K562 (cell line): ENCODE results near the gene PLAC8. TPM values are rescaled to one million over a fixed set of nuclear protein-coding genes. Genes with fewer than 3 reads are reported as not detected.
A peak's percentile ranks its signal among the peaks of the same experiment; 100 is the strongest.

Experiments used
- ATAC-seq: fragments of 200-7000 bp; cut with Tn5 transposase; 3 replicates; pipeline ENCODE4 v1.9.1; 2020; ENCODE audit warnings: moderate library complexity
- BruUV-seq: library from RNA; stranded (reverse); fragments of 400-500 nt; replicated peaks from 2 replicates; lab custom pipeline; 2021; lab: Mats Ljungman, UMichigan
- CTCF ChIA-PET: fragments of 300-600 bp; formaldehyde crosslinking; extraction: SDS; loops from one replicate; lab custom pipeline; 2021; ENCODE audit warnings: low intra/inter-chr PET ratio; lab: Yijun Ruan, JAX
- POLR2A ChIA-PET: fragments of 300-600, 350-650 bp; sonication (Branson Sonifier 250); formaldehyde crosslinking; extraction: SDS; loops from one replicate; lab custom pipeline; 2021; ENCODE audit warnings: antibody characterized with exemption, inconsistent platforms; lab: Yijun Ruan, JAX
- DNase-seq, 4 experiments: peaks; one replicate each; pipeline versions ENCODE4 v3.0.0 to v3.0.0-alpha.2; 2011 to 2018; ENCODE audit warnings: low spot score in 3 of 4, mixed read lengths in 3 of 4; ENCODE audit errors: extremely low read depth in 1 of 4
- FAIRE-seq: peaks from 2 replicates; lab custom pipeline; 2011; peaks lifted over from hg19 to GRCh38; lab: Jason Lieb, UNC
- H2AFZ ChIP-seq: 2 replicates; pipeline ENCODE4 v1.6.0; 2011; ENCODE audit warnings: low read depth, low read length, control low read depth, inconsistent platforms
- H3K27ac ChIP-seq: fragments of 200-600 bp; 3 replicates; pipeline ENCODE4 v1.8.0; 2011; ENCODE audit warnings: low read depth, mild to moderate bottlenecking, control low read depth, inconsistent platforms, low read length, moderate library complexity, mixed read lengths; ENCODE audit errors: extremely low read depth
- H3K27me3 ChIP-seq, 2 experiments: fragments of 300-600 bp in 1 of 2; 2 replicates in 1 of 2; 3 replicates in 1 of 2; pipeline versions ENCODE4 v1.6.0 to v1.8.0; 2011; ENCODE audit warnings: inconsistent platforms in 2 of 2, low read length in 2 of 2, mild to moderate bottlenecking in 1 of 2, mixed read lengths in 1 of 2, moderate library complexity in 1 of 2; ENCODE audit not compliant: control insufficient read depth in 2 of 2, insufficient read depth in 2 of 2
- H3K36me3 ChIP-seq: fragments of 300-600 bp; 3 replicates; pipeline ENCODE4 v1.8.0; 2011; ENCODE audit warnings: mild to moderate bottlenecking, low read length, inconsistent platforms; ENCODE audit not compliant: control insufficient read depth, insufficient read depth
- H3K4me1 ChIP-seq, 2 experiments: fragments of 200-600 bp in 1 of 2; replicated peaks in 1 of 2; 2 replicates in 1 of 2; 3 replicates in 1 of 2; pipeline versions ENCODE4 v1.5.1 to v1.8.0; 2011; ENCODE audit warnings: inconsistent platforms in 2 of 2, low read length in 2 of 2, mild to moderate bottlenecking in 1 of 2, mixed read lengths in 1 of 2, moderate library complexity in 1 of 2; ENCODE audit not compliant: control insufficient read depth in 2 of 2, insufficient read depth in 2 of 2
- H3K4me2 ChIP-seq: 2 replicates; pipeline ENCODE4 v1.6.1; 2011; ENCODE audit warnings: low read length, control low read depth, inconsistent platforms, mixed read lengths; ENCODE audit not compliant: insufficient read depth
- H3K4me3 ChIP-seq: fragments of 200-600 bp; sonication (generic), shearing (Covaris generic); 2 replicates; pipeline ENCODE4 v1.5.1; 2016; ENCODE audit warnings: control low read depth, inconsistent platforms
- H3K79me2 ChIP-seq: fragments of 200-600 bp; 3 replicates; pipeline ENCODE4 v1.8.0; 2011; ENCODE audit warnings: low read length, inconsistent platforms; ENCODE audit not compliant: control insufficient read depth, insufficient read depth
- H3K9ac ChIP-seq, 2 experiments: 2 replicates each; pipeline versions ENCODE4 v1.6.0 to v1.6.1; 2011; ENCODE audit warnings: low read depth in 2 of 2, low read length in 2 of 2, control low read depth in 1 of 2, inconsistent platforms in 1 of 2, mild to moderate bottlenecking in 1 of 2, mixed read lengths in 1 of 2; ENCODE audit not compliant: insufficient read depth in 1 of 2
- H3K9me1 ChIP-seq: one replicate; pipeline ENCODE4 v1.6.0; 2011; ENCODE audit warnings: inconsistent platforms, mild to moderate bottlenecking, low read length, moderate library complexity; ENCODE audit not compliant: control insufficient read depth, insufficient read depth
- H3K9me3 ChIP-seq: replicated peaks from 2 replicates; pipeline ENCODE4 v1.5.1; 2011; ENCODE audit warnings: low read depth, low read length, inconsistent platforms; ENCODE audit not compliant: control insufficient read depth, insufficient read depth
- H4K20me1 ChIP-seq: replicated peaks from 2 replicates; pipeline ENCODE4 v1.6.1; 2011; ENCODE audit warnings: low read length, inconsistent platforms, mixed read lengths; ENCODE audit not compliant: control insufficient read depth, insufficient read depth
- C11orf30 ChIP-seq: fragments of 450-650 bp; IDR thresholded peaks from 2 replicates; pipeline ENCODE4 v1.6.1; 2016; ENCODE audit warnings: low read depth, mild to moderate bottlenecking
- CBX3 ChIP-seq, 2 experiments: IDR thresholded peaks; 1 replicate in 1 of 2; 2 replicates in 1 of 2; pipeline ENCODE4 v1.6.1; 2012; ENCODE audit warnings: inconsistent platforms in 2 of 2, low read length in 2 of 2, borderline replicate concordance in 1 of 2, control low read depth in 1 of 2
- HSF4 ChIP-seq: fragments of 250-450 bp; sonication (Bioruptor Pico); IDR thresholded peaks from 2 replicates; pipeline ENCODE4 v2.1.2; 2022; ENCODE audit warnings: mild to moderate bottlenecking, moderate library complexity, borderline replicate concordance
- KHSRP ChIP-seq: fragments of 450-650 bp; IDR thresholded peaks from 2 replicates; pipeline ENCODE4 v1.6.1; 2017
- KLF13 ChIP-seq: fragments of 450-650 bp; IDR thresholded peaks from 2 replicates; pipeline ENCODE4 v1.6.1; 2016; ENCODE audit warnings: missing genetic modification characterization, low read depth, mild to moderate bottlenecking, missing compliant biosample characterization, moderate library complexity, borderline replicate concordance
- NFIX ChIP-seq: fragments of 250-450 bp; sonication (Bioruptor Pico); IDR thresholded peaks from 2 replicates; pipeline ENCODE4 v1.4.0; 2020; ENCODE audit warnings: low read depth, mild to moderate bottlenecking, moderate library complexity
- OTX1 ChIP-seq: fragments of 450-650 bp; formaldehyde crosslinking; IDR thresholded peaks from 2 replicates; pipeline ENCODE4 v1.4.0; 2022; ENCODE audit warnings: mild to moderate bottlenecking
- RHOXF2B ChIP-seq: fragments of 250-450 bp; sonication (Bioruptor Pico); conservative IDR thresholded peaks from 2 replicates; pipeline ENCODE4 v1.5.1; 2021
- ZNF695 ChIP-seq: fragments of 450-650 bp; formaldehyde crosslinking; IDR thresholded peaks from 2 replicates; pipeline ENCODE4 v1.4.0; 2020; ENCODE audit warnings: mild to moderate bottlenecking, moderate library complexity
- ZNF764 ChIP-seq: fragments of 250-450 bp; sonication (Bioruptor Pico); IDR thresholded peaks from 2 replicates; pipeline ENCODE4 v1.4.0; 2020; ENCODE audit warnings: low read depth, mild to moderate bottlenecking, moderate library complexity
- WGBS: fragments of 100-300 bp; shearing (Covaris generic); methylation state at CpG from one replicate; pipeline ENCODE4 v1.1.6; 2016; ENCODE audit warnings: low coverage, mixed read lengths; ENCODE audit not compliant: insufficient coverage; ENCODE audit errors: missing lambda C conversion rate; 5-methylcytosine and 5-hydroxymethylcytosine counted together
- in situ Hi-C: fragments of 300-500 bp; cut with MboI; formaldehyde crosslinking; loops from 4 replicates; pipeline ENCODE4 v1.15.0; 2018; ENCODE audit warnings: inconsistent platforms, mixed read lengths
- intact Hi-C: fragments of 100-400 bp; cut with micrococcal nuclease; formaldehyde crosslinking; loops from 2 replicates; pipeline ENCODE4 v1.14.2; 2022
- polyA plus RNA-seq, 8 experiments: library from polyadenylated mRNA; depleted of rRNA in 4 of 8; stranded (reverse) in 5 of 8; unstranded in 3 of 8; fragments of >200 nt; fragmentation: Nextera tagmentation in 2 of 8; fragmentation: Illumina TruSeq in 1 of 8; extraction: Ambion mirVana in 2 of 8; extraction: Trizol in 1 of 8; gene quantifications; 2 replicates each; pipeline versions ENCODE4 v1.2.1 to v1.2.3, GENCODE V29; 2011 to 2014; ENCODE audit warnings: inconsistent platforms in 1 of 8, missing spikeins in 1 of 8
- total RNA-seq, 7 experiments: library from RNA; depleted of rRNA in 6 of 7; stranded (reverse); fragments of >200 nt in 6 of 7; fragmentation: Illumina TruSeq in 2 of 7; extraction: Trizol in 2 of 7; gene quantifications; 2 replicates each; pipeline versions ENCODE4 v1.2.1 to v1.2.3, GENCODE V29; 2011 to 2021; ENCODE audit warnings: low replicate concordance in 1 of 7
- TF ChIP-seq, protein P1 (sequence below): fragments of 200-800 bp; sonication (Bioruptor generic); IDR thresholded peaks from 2 replicates; pipeline ENCODE4 v1.6.1; 2017; ENCODE audit warnings: missing genetic modification characterization, missing compliant biosample characterization
- TF ChIP-seq, protein P2 (sequence below): fragments of 450-650 bp; formaldehyde crosslinking; IDR thresholded peaks from 2 replicates; pipeline ENCODE4 v1.4.0; 2020; ENCODE audit warnings: mild to moderate bottlenecking, moderate library complexity

Gene PLAC8
- total and polyA plus RNA-seq, 9 of the 15 experiments (the other 6 are each of a cell fraction or from before 2014, with no cell fraction given), result 0.27 to 0.51 TPM; not detected in 7

DNA sequence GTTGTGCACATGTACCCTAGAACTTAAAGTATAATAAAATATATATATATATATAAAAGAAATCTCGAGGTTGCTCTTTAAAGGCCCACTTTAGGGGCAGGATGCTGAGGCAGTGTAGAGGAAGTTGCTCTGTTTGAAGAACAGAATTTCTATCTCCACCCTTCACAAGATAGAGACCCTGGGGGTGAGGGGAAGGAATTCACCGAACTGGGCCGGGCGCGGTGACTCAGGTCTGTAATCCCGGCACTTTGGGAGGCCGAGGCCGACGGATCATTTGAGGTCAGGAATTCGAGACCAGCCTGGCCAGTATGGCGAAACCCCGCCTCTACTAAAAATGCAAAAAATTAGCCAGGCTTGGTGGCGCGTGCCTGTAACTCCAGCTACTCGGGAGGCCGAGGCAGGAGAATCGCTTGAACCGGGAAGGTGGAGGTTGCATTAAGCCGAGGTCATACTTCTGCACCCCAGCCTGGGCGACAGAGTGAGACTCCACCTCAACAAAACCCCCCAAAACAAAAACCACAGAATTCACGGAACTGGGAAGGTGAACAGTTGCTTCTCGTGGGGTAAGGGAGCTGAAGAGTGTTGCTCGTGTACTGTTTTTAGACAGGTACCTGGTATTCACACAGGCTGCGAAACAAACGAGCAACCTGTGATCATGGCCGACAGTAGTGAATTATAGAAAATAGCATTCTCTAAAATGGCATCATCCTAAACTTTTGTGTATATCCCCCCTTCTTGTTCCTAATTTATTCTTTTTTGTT is 6.2 kb downstream of the PLAC8 start:
- peak overlapping the region; percentile 62; the same call in 1 of the 2 replicates for H2AFZ ChIP-seq
- H3K4me1 ChIP-seq, result no peaks in the 10 kb centered on the region; a peak in 2 of 5 replicates
- intact Hi-C loops, result no loop called here
- no peaks in the 10 kb centered on the region for H3K9me1 ChIP-seq
- ChIA-PET POLR2A (no interaction called here), CTCF (no interaction called here)
- H3K9me3 ChIP-seq, result no peaks in the 10 kb centered on the region
- 54% methylated on average over 24 of the region's 26 CpGs for WGBS
- ATAC-seq (no peak), DNase-seq (no peak), FAIRE-seq (no peak)
- no peak overlapping the region for H3K4me3 ChIP-seq
- BruUV-seq, result no TSS peak
- TF ChIP-seq NFIX (CRISPR knock-in tag) (no peak), OTX1 (CRISPR knock-in tag) (no peak)
- no peaks in the 10 kb centered on the region for H4K20me1 ChIP-seq
- H3K36me3 ChIP-seq, result no peaks in the 10 kb centered on the region
- H3K4me2 ChIP-seq, result no peak overlapping the region
- H3K27me3 ChIP-seq, result no peaks in the 10 kb centered on the region
- in situ Hi-C loops, result no loop called here
- no peak overlapping the region for H3K27ac ChIP-seq
- H3K79me2 ChIP-seq, result no peaks in the 10 kb centered on the region
- no peak overlapping the region for H3K9ac ChIP-seq

DNA sequence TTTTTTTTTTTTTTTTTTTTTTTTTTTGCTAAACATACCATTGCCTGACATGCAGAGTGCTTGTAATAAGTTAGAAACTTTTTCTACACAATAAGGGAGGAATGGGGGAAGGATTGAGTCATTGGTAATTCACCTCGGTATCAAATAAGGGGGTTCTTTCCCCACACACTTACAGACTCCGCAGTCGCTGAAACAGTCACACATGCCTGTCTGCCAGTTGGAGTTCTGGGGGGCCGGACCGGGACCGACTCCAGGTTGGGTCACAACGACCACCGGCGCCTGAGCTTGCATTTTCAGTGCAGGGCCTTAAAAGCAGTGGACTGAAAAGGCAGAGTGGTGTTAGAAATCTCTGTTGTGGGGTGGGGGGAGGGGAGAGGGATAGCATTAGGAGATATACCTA is 6.9 kb downstream of the PLAC8 start:
- no peaks in the 10 kb centered on the region for H3K9me1 ChIP-seq
- BruUV-seq, result no TSS peak
- no peak overlapping the region for H3K9ac ChIP-seq
- 43% methylated on average over 9 of the region's 9 CpGs for WGBS
- ChIA-PET POLR2A (no interaction called here), CTCF (no interaction called here)
- DNase-seq (no peak), ATAC-seq (no peak), FAIRE-seq (no peak)
- H4K20me1 ChIP-seq, result no peaks in the 10 kb centered on the region
- no peak overlapping the region for H3K27ac ChIP-seq
- H3K4me2 ChIP-seq, result no peak overlapping the region
- no peak overlapping the region for H3K4me3 ChIP-seq
- no peak overlapping the region for H2AFZ ChIP-seq
- H3K79me2 ChIP-seq, result no peaks in the 10 kb centered on the region
- in situ Hi-C loops, result no loop called here
- no peaks in the 10 kb centered on the region for H3K36me3 ChIP-seq
- no peaks in the 10 kb centered on the region for H3K27me3 ChIP-seq
- intact Hi-C loops, result no loop called here
- H3K9me3 ChIP-seq, result no peaks in the 10 kb centered on the region
- H3K4me1 ChIP-seq, result no peaks in the 10 kb centered on the region; a peak in 2 of 5 replicates
- TF ChIP-seq, protein P1, sequence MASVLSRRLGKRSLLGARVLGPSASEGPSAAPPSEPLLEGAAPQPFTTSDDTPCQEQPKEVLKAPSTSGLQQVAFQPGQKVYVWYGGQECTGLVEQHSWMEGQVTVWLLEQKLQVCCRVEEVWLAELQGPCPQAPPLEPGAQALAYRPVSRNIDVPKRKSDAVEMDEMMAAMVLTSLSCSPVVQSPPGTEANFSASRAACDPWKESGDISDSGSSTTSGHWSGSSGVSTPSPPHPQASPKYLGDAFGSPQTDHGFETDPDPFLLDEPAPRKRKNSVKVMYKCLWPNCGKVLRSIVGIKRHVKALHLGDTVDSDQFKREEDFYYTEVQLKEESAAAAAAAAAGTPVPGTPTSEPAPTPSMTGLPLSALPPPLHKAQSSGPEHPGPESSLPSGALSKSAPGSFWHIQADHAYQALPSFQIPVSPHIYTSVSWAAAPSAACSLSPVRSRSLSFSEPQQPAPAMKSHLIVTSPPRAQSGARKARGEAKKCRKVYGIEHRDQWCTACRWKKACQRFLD (CRISPR knock-in tag), result no peak
- no peak for TF ChIP-seq ZNF695 (CRISPR knock-in tag)
- TF ChIP-seq RHOXF2B (CRISPR knock-in tag), result no peak
- TF ChIP-seq CBX3 (IDR thresholded peaks at IDR 0.05; ENCODE audit: borderline replicate concordance in 1 of 2, low read length in 2 of 2), result no peak
- no peak for TF ChIP-seq HSF4 (CRISPR knock-in tag)
- TF ChIP-seq, protein P2, sequence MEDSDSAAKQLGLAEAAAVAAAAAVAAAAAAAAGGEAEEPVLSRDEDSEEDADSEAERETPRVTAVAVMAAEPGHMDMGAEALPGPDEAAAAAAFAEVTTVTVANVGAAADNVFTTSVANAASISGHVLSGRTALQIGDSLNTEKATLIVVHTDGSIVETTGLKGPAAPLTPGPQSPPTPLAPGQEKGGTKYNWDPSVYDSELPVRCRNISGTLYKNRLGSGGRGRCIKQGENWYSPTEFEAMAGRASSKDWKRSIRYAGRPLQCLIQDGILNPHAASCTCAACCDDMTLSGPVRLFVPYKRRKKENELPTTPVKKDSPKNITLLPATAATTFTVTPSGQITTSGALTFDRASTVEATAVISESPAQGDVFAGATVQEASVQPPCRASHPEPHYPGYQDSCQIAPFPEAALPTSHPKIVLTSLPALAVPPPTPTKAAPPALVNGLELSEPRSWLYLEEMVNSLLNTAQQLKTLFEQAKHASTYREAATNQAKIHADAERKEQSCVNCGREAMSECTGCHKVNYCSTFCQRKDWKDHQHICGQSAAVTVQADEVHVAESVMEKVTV (CRISPR knock-in tag), result no peak
- TF ChIP-seq C11orf30, result no peak
- TF ChIP-seq KHSRP, result no peak
- no peak for TF ChIP-seq KLF13 (tag)
- no peak for TF ChIP-seq ZNF764
